SK-N-SH (cell line): ENCODE data around the gene CPTP. TPM values are rescaled to one million over a fixed set of nuclear protein-coding genes. Genes with fewer than 3 reads are reported as not detected.

Experiments used
- CTCF ChIA-PET: fragments of 300-600, 350-600 bp; formaldehyde crosslinking; extraction: SDS; loops from one replicate; lab custom pipeline; 2021; lab: Yijun Ruan, JAX
- POLR2A ChIA-PET: fragments of 350-600 bp; sonication (Branson Sonifier 250); formaldehyde crosslinking; extraction: SDS; loops from one replicate; lab custom pipeline; 2020; ENCODE audit warnings: antibody characterized with exemption, inconsistent platforms; lab: Yijun Ruan, JAX
- DNase-seq: peaks from one replicate; pipeline ENCODE4 v3.0.0; 2012
- H2AFZ ChIP-seq: fragments of 200-600 bp; sonication (generic); 2 replicates; pipeline ENCODE4 v1.8.1; 2016; ENCODE audit warnings: antibody characterized with exemption, mild to moderate bottlenecking, low read depth
- H3F3A ChIP-seq: fragments of 200-600 bp; sonication (generic); replicated peaks from 2 replicates; pipeline ENCODE3; 2016; ENCODE audit warnings: antibody characterized with exemption, mild to moderate bottlenecking; ENCODE audit not compliant: insufficient read depth
- H3K27ac ChIP-seq, 2 experiments: fragments of 200-500 bp in 1 of 2; fragments of 200-600 bp in 1 of 2; sonication (Bioruptor generic) in 1 of 2; sonication (generic), shearing (Covaris generic) in 1 of 2; 2 replicates each; pipeline versions ENCODE4 v1.5.1 to v1.6.1; 2014 to 2016; ENCODE audit warnings: low read depth in 2 of 2, inconsistent platforms in 1 of 2, low read length in 1 of 2, mild to moderate bottlenecking in 1 of 2, mixed read lengths in 1 of 2
- H3K27me3 ChIP-seq: fragments of 200-600 bp; sonication (generic), shearing (Covaris generic); 2 replicates; pipeline ENCODE4 v1.6.1; 2016; ENCODE audit warnings: mixed run types; ENCODE audit not compliant: insufficient read depth
- H3K36me3 ChIP-seq, 2 experiments: fragments of 200-500 bp in 1 of 2; fragments of 200-600 bp in 1 of 2; sonication (Bioruptor generic) in 1 of 2; sonication (generic) in 1 of 2; replicated peaks in 1 of 2; 2 replicates each; pipeline versions ENCODE3 to v1.5.1; 2014 to 2016; ENCODE audit warnings: low read length in 1 of 2, mild to moderate bottlenecking in 1 of 2; ENCODE audit not compliant: insufficient read depth in 2 of 2, control insufficient read depth in 1 of 2
- H3K4me1 ChIP-seq, 2 experiments: fragments of 200-500 bp in 1 of 2; fragments of 200-600 bp in 1 of 2; sonication (Bioruptor generic) in 1 of 2; sonication (generic), shearing (Covaris generic) in 1 of 2; 2 replicates each; pipeline versions ENCODE4 v1.5.1 to v1.6.1; 2014 to 2016; ENCODE audit warnings: low read depth in 1 of 2, low read length in 1 of 2, mixed run types in 1 of 2; ENCODE audit not compliant: insufficient read depth in 2 of 2, control insufficient read depth in 1 of 2
- H3K4me2 ChIP-seq: fragments of 200-600 bp; sonication (generic), shearing (Covaris generic); 2 replicates; pipeline ENCODE4 v1.6.1; 2017; ENCODE audit warnings: mixed run types
- H3K4me3 ChIP-seq, 2 experiments: fragments of 200-500 bp in 1 of 2; fragments of 200-600 bp in 1 of 2; sonication (Bioruptor generic) in 1 of 2; sonication (generic), shearing (Covaris generic) in 1 of 2; 2 replicates each; pipeline versions ENCODE4 v1.5.1 to v1.8.1; 2014 to 2016; ENCODE audit warnings: low read depth in 2 of 2, inconsistent platforms in 1 of 2, low read length in 1 of 2, mild to moderate bottlenecking in 1 of 2, mixed read lengths in 1 of 2, moderate library complexity in 1 of 2
- H3K79me2 ChIP-seq: fragments of 200-600 bp; sonication (generic); 2 replicates; pipeline ENCODE4 v1.8.1; 2017; ENCODE audit warnings: mild to moderate bottlenecking; ENCODE audit not compliant: insufficient read depth
- H3K9ac ChIP-seq: fragments of 200-600 bp; sonication (generic); 2 replicates; pipeline ENCODE4 v1.6.1; 2017; ENCODE audit warnings: mixed run types
- H3K9me2 ChIP-seq: fragments of 200-600 bp; sonication (generic); 2 replicates; pipeline ENCODE4 v1.6.1; 2017; ENCODE audit warnings: mixed run types
- H3K9me3 ChIP-seq: fragments of 200-600 bp; sonication (generic); 2 replicates; pipeline ENCODE4 v1.6.1; 2017; ENCODE audit warnings: mixed run types, mild to moderate bottlenecking, moderate library complexity
- H4K20me1 ChIP-seq: fragments of 200-600 bp; sonication (generic); 2 replicates; pipeline ENCODE4 v1.6.1; 2017; ENCODE audit warnings: mild to moderate bottlenecking, mixed run types; ENCODE audit not compliant: insufficient read depth
- ELF1 ChIP-seq: IDR thresholded peaks from 2 replicates; pipeline ENCODE4 v1.4.0; 2012
- EZH2phosphoT487 ChIP-seq: fragments of 200-600 bp; sonication (generic); IDR thresholded peaks from 2 replicates; pipeline ENCODE4 v1.6.1; 2017; ENCODE audit warnings: low read depth, mixed run types, mild to moderate bottlenecking, antibody characterized with exemption, moderate library complexity, borderline replicate concordance
- FOSL2 ChIP-seq: IDR thresholded peaks from 2 replicates; pipeline ENCODE4 v1.4.0; 2012; ENCODE audit warnings: low read depth, mild to moderate bottlenecking, moderate library complexity, borderline replicate concordance
- FOXM1 ChIP-seq: IDR thresholded peaks from 2 replicates; pipeline ENCODE4 v1.4.0; 2012; ENCODE audit warnings: low read depth, mild to moderate bottlenecking
- GABPA ChIP-seq: IDR thresholded peaks from 2 replicates; pipeline ENCODE4 v1.4.0; 2012; ENCODE audit warnings: low read depth, mild to moderate bottlenecking
- GATA2 ChIP-seq: sonication (generic); formaldehyde crosslinking; IDR thresholded peaks from 2 replicates; pipeline ENCODE4 v1.5.0; 2020; ENCODE audit warnings: mild to moderate bottlenecking, missing genetic modification reagents
- IRF3 ChIP-seq: fragments of 150-350 bp; IDR thresholded peaks from 2 replicates; pipeline ENCODE4 v1.6.1; 2016; ENCODE audit warnings: mild to moderate bottlenecking, low read depth, low read length
- MEF2A ChIP-seq: IDR thresholded peaks from 2 replicates; pipeline ENCODE4 v1.4.0; 2012; ENCODE audit warnings: low read depth, borderline replicate concordance
- MXI1 ChIP-seq: IDR thresholded peaks from 2 replicates; pipeline ENCODE4 v1.6.1; 2012; ENCODE audit warnings: mild to moderate bottlenecking, low read depth, low read length, improper control_type of control experiment
- NFIC ChIP-seq: IDR thresholded peaks from 2 replicates; pipeline ENCODE4 v1.4.0; 2012; ENCODE audit warnings: borderline replicate concordance
- REST ChIP-seq: IDR thresholded peaks from 2 replicates; pipeline ENCODE4 v1.6.1; 2012; ENCODE audit warnings: mild to moderate bottlenecking, low read depth, low read length, moderate library complexity
- RFX5 ChIP-seq: IDR thresholded peaks from 2 replicates; pipeline ENCODE4 v1.6.1; 2012; ENCODE audit warnings: mild to moderate bottlenecking, improper control_type of control experiment, low read length
- RXRA ChIP-seq: IDR thresholded peaks from 2 replicates; pipeline ENCODE4 v1.4.0; 2012; ENCODE audit warnings: low read depth, mild to moderate bottlenecking, borderline replicate concordance
- TAF1 ChIP-seq: IDR thresholded peaks from 2 replicates; pipeline ENCODE4 v1.6.1; 2012; ENCODE audit warnings: low read depth, mild to moderate bottlenecking, low read length, moderate library complexity, borderline replicate concordance
- TEAD4 ChIP-seq: IDR thresholded peaks from 2 replicates; pipeline ENCODE4 v1.4.0; 2012; ENCODE audit warnings: mild to moderate bottlenecking, borderline replicate concordance; ENCODE audit not compliant: insufficient read depth
- USF2 ChIP-seq: fragments of 150-350 bp; IDR thresholded peaks from 2 replicates; pipeline ENCODE4 v1.6.1; 2017; ENCODE audit warnings: antibody characterized with exemption, low read length, low read depth, borderline replicate concordance
- YY1 ChIP-seq: IDR thresholded peaks from 2 replicates; pipeline ENCODE4 v1.4.0; 2012; ENCODE audit warnings: low read depth, mild to moderate bottlenecking
- ZBTB33 ChIP-seq: IDR thresholded peaks from 2 replicates; pipeline ENCODE4 v1.4.0; 2012; ENCODE audit warnings: low read depth, borderline replicate concordance
- WGBS: methylation state at CpG from one replicate; pipeline ENCODE4 v1.1.6; 2017; ENCODE audit warnings: low lambda C conversion rate; 5-methylcytosine and 5-hydroxymethylcytosine counted together
- polyA plus RNA-seq, 3 experiments: library from polyadenylated mRNA; depleted of rRNA; stranded (reverse); fragments of >200 nt; gene quantifications; 2 replicates each; pipeline ENCODE4 v1.2.3, GENCODE V29; 2012

The CPTP gene
- polyA plus RNA-seq, 1 of the 3 experiments (the other 2 are of a cell fraction): 13.4 TPM

GRCh38 chr1:1286313-1287261, 38.0 kb upstream of the CPTP start:
- POLR2A ChIA-PET: interaction anchor here (1.0 kb wide), 1 partner anchor 13 kb away, joined by 3 read pairs; the partner anchor contains the start of gene UBE2J2
- H4K20me1 ChIP-seq: no peaks in the 10 kb centered on the region

More at GRCh38 chr1:1286313-1287261, 38.0 kb upstream of the CPTP start:
- Histone ChIP-seq H3K4me1 (peaks cover 0 to 11% of the 10 kb centered on the region in 2 experiments; a peak in 1 of 4 replicates), H3K36me3 (no peaks in the 10 kb centered on the region), H3K9me2 (no peaks in the 10 kb centered on the region), H3K27me3 (no peaks in the 10 kb centered on the region), H3F3A (no peaks in the 10 kb centered on the region), H2AFZ (no peak overlapping the region), H3K4me3 (no peak overlapping the region), H3K4me2 (no peak overlapping the region), H3K9me3 (no peaks in the 10 kb centered on the region), H3K27ac (no peak overlapping the region), H3K79me2 (no peaks in the 10 kb centered on the region), H3K9ac (no peak overlapping the region)
- no peak for TF ChIP-seq YY1
- no peak for TF ChIP-seq REST
- no peak for TF ChIP-seq RFX5
- no peak for TF ChIP-seq FOXM1
- no peak for TF ChIP-seq TEAD4
- no peak for TF ChIP-seq MEF2A
- no peak for TF ChIP-seq FOSL2
- no peak for TF ChIP-seq GATA2 (CRISPR knock-in tag)
- TF ChIP-seq IRF3: no peak
- TF ChIP-seq EZH2phosphoT487: no peak
- TF ChIP-seq ELF1: no peak
- no peak for TF ChIP-seq ZBTB33
- TF ChIP-seq RXRA: no peak
- TF ChIP-seq USF2: no peak
- TF ChIP-seq TAF1: no peak
- no peak for TF ChIP-seq GABPA
- TF ChIP-seq MXI1: no peak
- no peak for TF ChIP-seq NFIC
- 48% methylated on average over 11 of the region's 50 CpGs for WGBS
- CTCF ChIA-PET: interaction anchor here (0.6 to 2.2 kb wide), 8 partner anchors 8 to 302 kb away, joined by 3 to 6 read pairs (median 4); no protein-coding TSS in a partner anchor
- DNase-seq: no peak
